GM12892 (cell line): ENCODE results near the gene TYSND1.

Source experiments
- POLR2A ChIP-seq: IDR thresholded peaks from 2 replicates; pipeline ENCODE4 v1.6.1; 2011; ENCODE audit warnings: low read depth, low read length, control low read depth
- POLR2AphosphoS5 ChIP-seq: IDR thresholded peaks from 2 replicates; pipeline ENCODE4 v1.6.1; 2011; ENCODE audit warnings: low read depth, low read length, control low read depth
- TAF1 ChIP-seq: IDR thresholded peaks from 2 replicates; pipeline ENCODE4 v1.6.1; 2011; ENCODE audit warnings: low read depth, mild to moderate bottlenecking, control low read depth, low read length, borderline replicate concordance

GRCh38 chr10:70088308-70088698, 58.2 kb downstream of the TYSND1 start:
- TF ChIP-seq POLR2AphosphoS5 = no peak
- TF ChIP-seq TAF1 = no peak
- TF ChIP-seq POLR2A = no peak
